HG02973 (cell line): Measurements from ENCODE around the gene TCEAL6.
A peak's percentile ranks its signal among the peaks of the same experiment; 100 is the strongest.
"Not testable (repeated sequence)": the region's sequence is repeated elsewhere in the genome, so short reads cannot be mapped to it uniquely, and the experiment has no call there.

Experiments used
- ATAC-seq: cut with Tn5 transposase; IDR thresholded peaks from one replicate; pipeline ENCODE4 v1.9.1; 2021; ENCODE audit warnings: moderate library complexity; ENCODE audit not compliant: unreplicated experiment

The TCEAL6 gene

DNA sequence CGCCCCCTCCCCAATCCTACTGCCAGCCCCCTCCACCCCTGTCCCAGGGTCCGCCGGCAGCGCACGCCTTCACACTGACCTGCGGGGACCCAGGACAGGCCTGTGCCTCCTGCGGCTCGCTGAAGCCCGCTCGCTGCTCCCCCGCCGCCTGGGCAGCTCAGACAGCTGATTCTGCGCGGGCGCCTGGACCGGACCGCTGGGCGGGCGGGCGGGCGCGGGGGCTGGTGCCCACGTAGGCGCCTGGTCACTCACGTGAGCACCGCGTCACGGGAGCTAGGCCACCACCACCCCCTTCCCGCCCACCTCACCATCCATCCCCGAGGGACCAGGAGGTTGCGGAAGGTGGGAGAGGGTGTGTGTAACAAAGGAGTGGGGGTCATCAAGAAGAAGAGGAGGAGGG lies at the start of gene TCEAL6:
TSS of gene TCEAL6 (minus strand) at position 208 of the 400 bp plus-strand sequence.
- ATAC-seq: not testable (repeated sequence)

DNA sequence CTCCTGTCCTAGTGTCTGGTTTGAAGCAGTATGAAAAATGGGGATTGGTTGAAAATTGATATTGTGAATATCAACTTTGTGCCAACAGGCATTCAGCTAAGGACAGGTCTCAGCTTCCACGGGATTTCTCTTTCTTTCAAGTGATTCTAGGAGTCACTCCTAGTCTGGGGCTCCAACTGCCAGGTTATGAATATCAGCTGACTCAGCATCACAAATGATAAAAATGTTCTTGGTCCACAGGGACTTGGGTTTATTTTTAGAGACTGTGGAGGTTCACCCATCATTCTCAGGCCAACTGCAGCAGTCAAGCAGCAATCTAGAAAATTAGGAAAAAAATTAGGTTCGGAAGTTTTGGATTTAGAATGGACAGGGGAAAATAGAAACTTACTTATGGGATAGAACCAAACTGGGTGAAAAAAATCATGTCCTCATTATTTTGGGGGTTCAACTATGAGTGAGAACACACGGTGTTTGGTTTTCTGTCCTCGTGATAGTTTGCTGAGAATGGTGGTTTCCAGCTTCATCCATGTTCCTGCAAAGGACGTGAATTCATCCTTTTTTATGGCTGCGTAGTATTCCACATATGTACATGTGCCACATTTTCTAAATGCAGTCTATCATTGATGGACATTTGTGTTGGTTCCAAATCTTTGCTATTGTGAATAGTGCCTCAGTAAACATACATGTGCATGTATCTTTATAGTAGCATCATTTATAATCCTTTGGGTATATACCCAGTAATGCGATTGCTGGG lies 43.9 kb upstream of the TCEAL6 start:
- ATAC-seq: no peak

DNA sequence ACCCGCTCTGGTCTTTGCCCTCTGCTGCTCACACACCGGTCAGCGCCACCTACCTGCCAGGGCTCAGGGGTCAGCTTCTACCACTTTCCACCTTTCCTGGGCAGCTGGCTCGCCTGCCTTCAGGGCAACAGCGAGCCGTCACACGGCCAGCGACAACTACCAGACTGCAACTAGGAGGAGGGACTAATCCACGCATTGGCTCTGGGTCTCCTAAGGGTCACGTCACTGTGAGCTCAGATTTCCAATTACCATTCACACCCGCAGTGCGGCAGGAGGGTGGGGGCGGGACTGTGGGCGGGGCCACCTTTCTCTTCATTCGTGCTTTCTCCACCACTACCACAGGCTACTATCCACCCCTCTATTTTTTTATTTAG lies 13.5 kb upstream of the TCEAL6 start, which contains the start of gene BEX5:
TSS of gene BEX5 (minus strand) at position 172 of the 374 bp plus-strand sequence. CDS start 1,712 bp downstream, outside the sequence.
- peak; percentile 96 for ATAC-seq

DNA sequence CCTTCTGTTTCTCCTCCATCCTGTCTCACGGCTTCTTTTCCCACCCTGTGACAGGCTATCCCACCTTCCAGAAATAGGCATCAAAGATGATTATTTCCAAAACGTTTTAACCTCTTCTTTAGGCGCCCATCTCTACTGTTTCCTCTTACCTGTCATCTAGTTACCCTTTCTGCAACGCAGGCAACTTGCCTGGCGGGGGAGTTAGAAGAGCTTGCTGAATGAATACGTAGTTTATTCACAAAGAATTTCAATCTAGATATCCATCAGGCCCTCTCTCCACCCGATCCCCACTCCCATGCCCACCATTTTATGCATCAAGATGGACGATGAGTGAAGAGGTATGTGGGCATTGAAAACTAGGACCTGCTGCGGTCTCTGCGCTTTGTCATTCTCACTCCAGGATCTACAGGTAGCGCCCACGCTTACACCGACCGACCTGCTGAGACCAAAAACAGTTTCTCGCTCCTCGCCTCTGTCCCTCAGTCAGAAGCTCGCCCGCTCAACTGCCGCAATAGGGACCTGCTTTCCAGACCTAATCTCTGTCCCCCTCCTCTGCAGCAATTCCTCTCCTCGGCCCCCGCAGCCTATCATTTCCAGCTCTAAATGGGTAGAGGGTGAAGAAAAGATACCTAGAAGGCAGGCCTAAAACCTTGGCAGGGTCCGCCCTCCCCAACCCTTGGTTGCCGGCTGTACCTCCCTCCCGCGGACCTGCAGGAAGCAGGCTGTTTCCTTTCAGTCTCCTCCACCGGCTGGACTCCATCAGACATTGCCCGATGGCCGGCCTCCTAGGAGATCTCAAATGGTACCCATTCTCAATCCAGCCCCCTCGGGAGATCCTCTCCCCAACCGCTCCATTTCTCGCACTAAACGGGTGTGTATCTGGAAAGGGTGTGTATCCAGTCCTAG lies 12.9 kb upstream of the TCEAL6 start:
- ATAC-seq: peak; percentile 34

GRCh38 chrX:102154218-102154860 lies 12.1 kb upstream of the TCEAL6 start:
- ATAC-seq: no peak

GRCh38 chrX:102141631-102142030 lies 650 bp downstream of the TCEAL6 start:
- not testable (repeated sequence) for ATAC-seq

- ATAC-seq: not testable (repeated sequence)
These were observed 1.4 kb downstream of the TCEAL6 start for GRCh38 chrX:102140876-102141275.

DNA sequence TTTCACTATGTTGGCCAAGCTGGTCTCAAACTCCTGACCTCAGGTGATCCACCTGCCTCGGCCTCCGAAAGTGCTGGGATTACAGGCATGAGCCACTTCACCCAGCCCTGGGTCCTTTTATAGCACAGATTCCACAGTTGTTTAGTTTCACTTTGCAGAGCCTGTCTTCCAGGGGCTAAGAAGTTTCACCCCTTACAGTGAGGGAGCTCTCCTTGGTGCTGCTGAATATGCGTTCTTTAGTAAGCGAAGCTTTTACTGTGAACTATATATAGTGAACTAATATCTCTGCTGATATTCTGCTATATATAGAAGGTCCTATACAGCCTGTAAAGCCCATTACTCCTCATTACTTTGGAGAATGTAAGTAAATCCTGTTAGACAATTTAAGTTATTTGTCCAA lies 4.2 kb downstream of the TCEAL6 start:
- ATAC-seq: no peak

GRCh38 chrX:102129473-102129872 lies 12.8 kb downstream of the TCEAL6 start:
- ATAC-seq: no peak

DNA sequence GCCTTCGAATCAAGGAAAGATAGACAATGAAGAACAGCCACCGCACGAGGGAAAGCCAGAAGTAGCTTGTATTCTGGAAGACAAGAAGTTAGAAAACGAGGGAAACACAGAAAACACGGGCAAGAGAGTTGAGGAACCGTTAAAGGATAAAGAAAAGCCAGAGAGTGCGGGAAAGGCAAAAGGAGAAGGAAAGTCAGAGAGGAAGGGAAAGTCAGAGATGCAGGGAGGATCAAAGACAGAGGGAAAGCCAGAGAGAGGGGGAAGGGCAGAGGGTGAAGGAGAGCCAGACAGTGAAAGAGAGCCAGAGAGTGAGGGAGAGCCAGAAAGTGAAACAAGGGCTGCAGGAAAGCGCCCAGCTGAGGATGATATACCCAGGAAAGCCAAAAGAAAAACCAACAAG lies 15.4 kb downstream of the TCEAL6 start:
- no peak for ATAC-seq

- ATAC-seq: not testable (repeated sequence)
These were observed 16.0 kb downstream of the TCEAL6 start for GRCh38 chrX:102126080-102126818.

- not testable (repeated sequence) for ATAC-seq
These were observed 16.8 kb downstream of the TCEAL6 start, which contains the start of gene TCEAL2 for GRCh38 chrX:102125436-102125835. TSS of gene TCEAL2 (plus strand) at chrX:102125679. CDS start at chrX:102126831, 1,152 bp downstream.

DNA sequence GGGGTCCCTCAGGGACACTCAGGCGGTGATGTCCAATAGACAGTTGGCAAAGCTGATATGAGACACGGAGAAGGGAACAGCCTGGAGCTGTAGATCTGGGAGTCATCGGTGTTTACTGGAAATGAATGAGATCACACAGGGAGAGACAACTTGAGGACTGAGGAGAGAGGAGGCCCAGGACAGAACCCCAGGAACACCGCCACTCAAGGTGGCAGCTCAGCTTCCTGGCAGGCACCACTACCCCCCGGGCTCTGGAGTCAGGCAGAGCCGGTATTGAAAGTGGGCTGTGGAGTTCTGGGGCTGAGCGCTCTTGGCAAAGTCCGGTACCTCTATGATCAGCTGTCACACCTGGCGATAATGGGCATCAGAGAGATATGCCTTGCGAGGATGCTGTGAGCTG lies 17.3 kb downstream of the TCEAL6 start:
- not testable (repeated sequence) for ATAC-seq

GRCh38 chrX:102115748-102116147 lies 26.5 kb downstream of the TCEAL6 start:
- no peak for ATAC-seq

- ATAC-seq: no peak
These were observed 28.9 kb downstream of the TCEAL6 start for GRCh38 chrX:102113367-102113766.
